ENCODE data around the gene DOCK11. TPM values are rescaled to one million over a fixed set of nuclear protein-coding genes. Genes with fewer than 3 reads are reported as not detected.

DOCK11 gene
- total RNA-seq, 4 donors from 2014 or later: 61.9 to 139 (median 80.1) TPM

DNA sequence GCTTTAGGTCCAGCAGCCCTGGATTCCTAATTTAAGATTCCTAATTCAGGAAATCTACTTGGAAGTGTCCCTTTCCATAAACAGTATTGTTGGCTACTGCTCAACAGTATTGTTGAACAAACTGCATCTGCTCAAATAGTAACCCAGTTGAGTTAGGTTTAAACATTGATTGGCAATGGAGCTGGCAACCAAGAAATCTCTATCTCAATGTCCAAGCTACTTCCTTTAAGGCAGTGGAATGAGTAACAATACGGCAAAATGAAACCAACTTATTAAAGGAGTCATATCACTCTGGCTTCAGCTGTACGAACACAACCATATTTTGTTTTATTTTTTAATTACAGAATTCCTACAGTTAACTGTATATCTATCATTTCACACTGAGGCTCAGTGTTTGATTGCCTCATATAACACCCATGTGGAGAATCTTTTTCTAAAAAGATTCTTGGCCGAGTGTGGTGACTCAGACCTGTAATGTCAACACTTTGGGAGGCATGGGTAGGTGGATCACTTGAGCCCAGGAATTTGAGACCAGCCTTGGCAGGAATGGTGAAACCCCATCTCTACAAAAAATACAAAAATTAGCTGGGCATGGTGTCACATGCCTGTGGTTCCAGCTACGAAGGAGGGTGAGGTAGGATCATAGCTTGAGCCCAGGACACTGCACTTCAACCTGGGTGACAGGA, 160.1 kb downstream of the DOCK11 start:
- WGBS, 2 donors (ENCODE audit: low coverage in 1 of 2): 67 to 76% methylated on average over 1 to 4 of the region's 4 CpGs
- ATAC-seq: no peak
- no peak overlapping the region for H3K4me3 ChIP-seq
- H3K9me3 ChIP-seq: no peaks in the 10 kb centered on the region
- peaks cover 0 to 23% of the 10 kb centered on the region in 2 donors for H3K36me3 ChIP-seq
- no peaks in the 10 kb centered on the region for H3K27me3 ChIP-seq
- peaks cover 0 to 23% (median 0%) of the 10 kb centered on the region in 3 donors for H3K4me1 ChIP-seq
- no peak overlapping the region for H3K27ac ChIP-seq
- TF ChIP-seq EP300 (IDR thresholded peaks at IDR 0.05) (no peak), POLR2A (IDR thresholded peaks at IDR 0.05) (no peak), POLR2AphosphoS5 (IDR thresholded peaks at IDR 0.05) (no peak)
- TF ChIP-seq, protein P1, sequence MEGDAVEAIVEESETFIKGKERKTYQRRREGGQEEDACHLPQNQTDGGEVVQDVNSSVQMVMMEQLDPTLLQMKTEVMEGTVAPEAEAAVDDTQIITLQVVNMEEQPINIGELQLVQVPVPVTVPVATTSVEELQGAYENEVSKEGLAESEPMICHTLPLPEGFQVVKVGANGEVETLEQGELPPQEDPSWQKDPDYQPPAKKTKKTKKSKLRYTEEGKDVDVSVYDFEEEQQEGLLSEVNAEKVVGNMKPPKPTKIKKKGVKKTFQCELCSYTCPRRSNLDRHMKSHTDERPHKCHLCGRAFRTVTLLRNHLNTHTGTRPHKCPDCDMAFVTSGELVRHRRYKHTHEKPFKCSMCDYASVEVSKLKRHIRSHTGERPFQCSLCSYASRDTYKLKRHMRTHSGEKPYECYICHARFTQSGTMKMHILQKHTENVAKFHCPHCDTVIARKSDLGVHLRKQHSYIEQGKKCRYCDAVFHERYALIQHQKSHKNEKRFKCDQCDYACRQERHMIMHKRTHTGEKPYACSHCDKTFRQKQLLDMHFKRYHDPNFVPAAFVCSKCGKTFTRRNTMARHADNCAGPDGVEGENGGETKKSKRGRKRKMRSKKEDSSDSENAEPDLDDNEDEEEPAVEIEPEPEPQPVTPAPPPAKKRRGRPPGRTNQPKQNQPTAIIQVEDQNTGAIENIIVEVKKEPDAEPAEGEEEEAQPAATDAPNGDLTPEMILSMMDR (IDR thresholded peaks at IDR 0.05): no peak

DNA sequence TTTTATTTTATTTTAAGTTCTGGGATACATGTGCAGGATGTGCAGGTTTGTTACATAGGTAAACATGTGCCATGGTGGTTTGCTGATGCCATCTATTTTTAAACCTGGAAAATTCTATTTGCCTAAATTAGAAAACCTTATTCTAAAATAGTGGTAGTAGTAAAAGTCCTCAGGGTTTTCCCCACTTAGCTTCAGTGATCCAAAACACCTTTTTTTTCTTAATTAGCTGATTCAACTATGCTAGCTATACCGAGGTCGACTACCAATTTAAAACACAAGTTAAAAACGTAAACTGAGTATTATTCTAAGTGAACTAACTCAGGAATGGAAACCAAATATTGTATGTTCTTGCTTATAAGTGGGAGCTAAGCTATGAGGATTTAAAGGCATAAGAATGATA, 161.8 kb downstream of the DOCK11 start:
- WGBS, 2 donors (ENCODE audit: low coverage in 1 of 2): 75 to 82% methylated on average over 3 of the region's 3 CpGs
- TF ChIP-seq, protein P1 (IDR thresholded peaks at IDR 0.05): no peak
- TF ChIP-seq EP300 (IDR thresholded peaks at IDR 0.05) (no peak), POLR2A (IDR thresholded peaks at IDR 0.05) (no peak), POLR2AphosphoS5 (IDR thresholded peaks at IDR 0.05) (no peak)
- H3K4me3 ChIP-seq: no peak overlapping the region
- peaks cover 0 to 21% (median 0%) of the 10 kb centered on the region in 3 donors for H3K4me1 ChIP-seq
- no peak overlapping the region for H3K27ac ChIP-seq
- H3K27me3 ChIP-seq: no peaks in the 10 kb centered on the region
- peaks cover 0 to 24% of the 10 kb centered on the region in 2 donors for H3K36me3 ChIP-seq
- ATAC-seq: no peak
- H3K9me3 ChIP-seq: no peaks in the 10 kb centered on the region

DNA sequence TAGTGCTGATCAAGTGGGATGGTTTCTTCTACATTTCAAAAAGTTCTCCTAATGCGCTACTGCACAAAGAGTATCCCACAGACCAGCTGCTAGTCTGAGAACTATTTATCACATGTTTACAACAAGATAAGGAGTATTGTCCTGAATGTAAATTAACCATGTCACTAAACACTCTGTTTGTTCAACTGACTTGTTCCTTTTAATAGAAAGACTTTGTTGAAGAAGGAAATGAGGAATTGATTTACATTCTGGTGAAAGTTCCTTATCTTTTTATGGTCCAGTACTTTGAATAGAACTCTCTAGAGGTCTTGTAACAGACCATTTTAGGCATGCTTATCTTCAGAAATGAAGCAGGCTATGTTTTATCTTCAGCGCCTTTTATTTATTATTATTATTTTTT, 164.5 kb downstream of the DOCK11 start:
- no peak overlapping the region for H3K4me3 ChIP-seq
- H3K4me1 ChIP-seq: no peaks in the 10 kb centered on the region
- ATAC-seq: no peak
- peaks cover 0 to 39% of the 10 kb centered on the region in 2 donors for H3K36me3 ChIP-seq
- 83 to 87% methylated on average over 2 of the region's 2 CpGs for WGBS, 2 donors (ENCODE audit: low coverage in 1 of 2)
- H3K27me3 ChIP-seq: no peaks in the 10 kb centered on the region
- TF ChIP-seq EP300 (IDR thresholded peaks at IDR 0.05): no peak
- TF ChIP-seq, protein P1 (IDR thresholded peaks at IDR 0.05): no peak
- no peak for TF ChIP-seq POLR2A (IDR thresholded peaks at IDR 0.05)
- TF ChIP-seq POLR2AphosphoS5 (IDR thresholded peaks at IDR 0.05): no peak
- H3K9me3 ChIP-seq: no peaks in the 10 kb centered on the region
- no peak overlapping the region for H3K27ac ChIP-seq

DNA sequence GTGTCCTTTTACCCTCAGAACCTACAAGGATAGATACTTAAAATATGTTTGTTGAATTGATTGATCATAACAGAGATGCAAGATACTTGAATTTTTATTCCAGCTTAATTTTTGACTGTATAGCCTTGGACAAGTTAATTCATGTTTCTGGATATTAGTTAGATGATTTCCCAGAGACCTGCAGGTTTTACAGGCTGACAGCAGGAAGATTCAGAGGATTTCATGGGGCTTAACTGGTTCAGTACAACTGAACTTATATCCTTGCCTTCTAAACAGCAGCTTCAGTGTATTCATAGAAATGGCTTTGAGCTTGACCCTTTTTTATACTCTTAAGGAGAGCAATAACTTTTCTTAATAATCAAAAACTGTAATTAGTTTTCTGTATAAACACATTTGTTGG, 169.6 kb downstream of the DOCK11 start:
- ATAC-seq: no peak
- TF ChIP-seq EP300 (IDR thresholded peaks at IDR 0.05) (no peak), POLR2A (IDR thresholded peaks at IDR 0.05) (no peak)
- no peak overlapping the region for H3K4me3 ChIP-seq
- H3K4me1 ChIP-seq: no peaks in the 10 kb centered on the region
- H3K27me3 ChIP-seq: no peaks in the 10 kb centered on the region
- H3K27ac ChIP-seq: no peak overlapping the region
- H3K36me3 ChIP-seq: peaks cover 0 to 22% of the 10 kb centered on the region in 2 donors
- H3K9me3 ChIP-seq: no peaks in the 10 kb centered on the region

DNA sequence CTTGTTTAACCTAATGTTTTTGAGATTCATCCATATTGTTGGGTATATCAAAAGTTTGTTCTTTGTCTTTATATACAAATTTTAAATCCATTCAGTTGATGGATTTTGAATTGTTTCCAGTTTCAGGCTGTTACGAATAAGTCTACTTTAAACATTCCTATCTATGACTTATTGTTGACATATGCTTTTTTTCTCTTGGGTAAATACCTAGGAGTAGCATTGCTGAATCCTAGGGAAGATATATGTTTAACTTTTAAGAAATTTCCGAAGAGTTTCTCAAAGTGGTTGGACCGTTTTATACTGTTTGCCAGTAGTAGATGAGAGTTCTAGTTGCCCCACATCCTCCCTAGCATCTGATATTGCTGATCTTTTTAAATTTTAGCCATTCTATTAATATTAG, 170.9 kb downstream of the DOCK11 start:
- no peak overlapping the region for H3K27ac ChIP-seq
- no peak for TF ChIP-seq POLR2A (IDR thresholded peaks at IDR 0.05)
- TF ChIP-seq EP300 (IDR thresholded peaks at IDR 0.05): no peak
- TF ChIP-seq, protein P1 (IDR thresholded peaks at IDR 0.05): no peak
- TF ChIP-seq POLR2AphosphoS5 (IDR thresholded peaks at IDR 0.05): no peak
- no peaks in the 10 kb centered on the region for H3K27me3 ChIP-seq
- no peak overlapping the region for H3K4me3 ChIP-seq
- H3K36me3 ChIP-seq: peaks cover 0 to 22% of the 10 kb centered on the region in 2 donors
- H3K4me1 ChIP-seq: no peaks in the 10 kb centered on the region
- ATAC-seq: no peak
- no peaks in the 10 kb centered on the region for H3K9me3 ChIP-seq
- WGBS, 2 donors (ENCODE audit: low coverage in 1 of 2): 57 to 86% methylated on average over 3 of the region's 3 CpGs
